IMR-90 (cell line): Measurements from ENCODE around the gene PLA2G10.

ENCODE experiments used
- BHLHE40 ChIP-seq: fragments of 150-350 bp; IDR thresholded peaks from 2 replicates; pipeline ENCODE4 v1.6.1; 2016; ENCODE audit warnings: mild to moderate bottlenecking, low read depth, low read length
- CEBPB ChIP-seq: IDR thresholded peaks from 2 replicates; pipeline ENCODE4 v1.6.1; 2012; ENCODE audit warnings: low read depth, low read length, improper control_type of control experiment
- FOS ChIP-seq: fragments of 150-350 bp; IDR thresholded peaks from 2 replicates; pipeline ENCODE4 v1.6.1; 2016; ENCODE audit warnings: low read depth, low read length
- POLR2A ChIP-seq: IDR thresholded peaks from 2 replicates; pipeline ENCODE4 v1.6.1; 2012; ENCODE audit warnings: mild to moderate bottlenecking, low read depth, low read length
- RAD21 ChIP-seq: IDR thresholded peaks from 2 replicates; pipeline ENCODE4 v1.6.1; 2012; ENCODE audit warnings: low read length, improper control_type of control experiment
- SMC3 ChIP-seq: fragments of 150-350 bp; IDR thresholded peaks from 2 replicates; pipeline ENCODE4 v1.6.1; 2016; ENCODE audit warnings: low read depth, mild to moderate bottlenecking, antibody characterized with exemption, low read length, moderate library complexity
- TF ChIP-seq, protein P1 (sequence below): conservative IDR thresholded peaks from 2 replicates; pipeline ENCODE4 v1.5.1; 2012; ENCODE audit warnings: mild to moderate bottlenecking, low read depth, low read length, improper control_type of control experiment

DNA sequence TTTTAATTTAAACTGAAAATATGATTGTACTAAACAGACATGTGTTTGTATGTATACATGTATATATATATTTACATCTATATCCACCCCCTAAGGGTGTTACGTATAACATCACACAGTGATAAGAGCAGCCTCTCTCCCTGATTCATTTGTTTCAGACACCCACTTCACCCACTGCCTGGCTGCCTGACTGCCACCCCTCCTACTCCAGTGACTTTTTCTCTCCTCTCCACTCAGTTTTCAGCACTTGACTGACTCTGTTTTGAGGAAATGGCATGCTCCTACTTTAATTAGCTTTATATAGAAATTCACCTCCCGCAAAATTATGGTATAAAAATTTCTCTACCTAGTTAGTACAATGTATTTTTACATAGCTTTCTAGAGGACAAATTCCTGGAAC lies 41.4 kb downstream of the PLA2G10 start:
- TF ChIP-seq, protein P1, sequence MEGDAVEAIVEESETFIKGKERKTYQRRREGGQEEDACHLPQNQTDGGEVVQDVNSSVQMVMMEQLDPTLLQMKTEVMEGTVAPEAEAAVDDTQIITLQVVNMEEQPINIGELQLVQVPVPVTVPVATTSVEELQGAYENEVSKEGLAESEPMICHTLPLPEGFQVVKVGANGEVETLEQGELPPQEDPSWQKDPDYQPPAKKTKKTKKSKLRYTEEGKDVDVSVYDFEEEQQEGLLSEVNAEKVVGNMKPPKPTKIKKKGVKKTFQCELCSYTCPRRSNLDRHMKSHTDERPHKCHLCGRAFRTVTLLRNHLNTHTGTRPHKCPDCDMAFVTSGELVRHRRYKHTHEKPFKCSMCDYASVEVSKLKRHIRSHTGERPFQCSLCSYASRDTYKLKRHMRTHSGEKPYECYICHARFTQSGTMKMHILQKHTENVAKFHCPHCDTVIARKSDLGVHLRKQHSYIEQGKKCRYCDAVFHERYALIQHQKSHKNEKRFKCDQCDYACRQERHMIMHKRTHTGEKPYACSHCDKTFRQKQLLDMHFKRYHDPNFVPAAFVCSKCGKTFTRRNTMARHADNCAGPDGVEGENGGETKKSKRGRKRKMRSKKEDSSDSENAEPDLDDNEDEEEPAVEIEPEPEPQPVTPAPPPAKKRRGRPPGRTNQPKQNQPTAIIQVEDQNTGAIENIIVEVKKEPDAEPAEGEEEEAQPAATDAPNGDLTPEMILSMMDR: no peak
- no peak for TF ChIP-seq SMC3
- no peak for TF ChIP-seq CEBPB
- TF ChIP-seq POLR2A: no peak
- no peak for TF ChIP-seq FOS
- TF ChIP-seq RAD21: no peak
- TF ChIP-seq BHLHE40: no peak
